ENCODE data around the gene SPEF2.
"Not testable (repeated sequence)": the region's sequence is repeated elsewhere in the genome, so short reads cannot be mapped to it uniquely, and the experiment has no call there.

SPEF2 gene

DNA sequence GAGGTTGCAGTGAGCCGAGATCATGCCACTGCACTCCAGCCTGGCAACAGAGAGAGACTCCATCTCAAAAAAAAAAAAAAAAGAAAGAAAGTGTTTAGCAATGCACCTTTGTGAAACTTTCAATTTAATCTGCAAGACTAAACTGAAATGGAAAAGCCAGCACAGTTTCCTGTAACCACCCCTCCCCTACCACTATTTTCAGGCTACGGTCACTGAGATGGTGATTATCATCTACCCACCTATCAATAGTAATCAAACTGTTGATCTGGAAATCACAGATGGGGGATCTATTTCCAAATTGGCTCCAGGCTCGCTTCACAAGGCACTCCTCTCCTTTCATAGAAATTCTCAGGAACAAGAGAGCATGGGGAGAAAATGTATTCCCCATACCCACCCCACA, 208.4 kb downstream of the SPEF2 start:
- DNase-seq: no peak

DNA sequence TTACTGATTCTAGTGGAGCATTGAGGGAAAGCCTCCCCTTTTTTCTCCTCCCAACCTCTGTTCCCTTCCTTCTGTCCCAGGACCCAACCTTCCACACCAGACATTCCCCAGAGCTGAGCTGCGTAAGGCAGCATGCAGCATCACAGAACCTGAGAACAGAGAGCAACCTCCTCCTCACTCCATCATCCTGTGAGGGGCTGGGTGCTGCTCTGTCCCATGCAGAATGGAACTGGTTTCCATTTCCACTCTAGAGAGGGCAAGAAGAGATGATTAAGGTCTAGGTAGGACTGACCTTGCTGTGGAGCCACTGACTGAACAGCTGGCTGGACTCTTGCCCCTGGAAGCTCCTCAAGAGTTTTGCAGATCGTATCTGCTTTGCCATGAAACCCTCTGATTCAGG, 208.9 kb downstream of the SPEF2 start:
- DNase-seq: no peak

DNA sequence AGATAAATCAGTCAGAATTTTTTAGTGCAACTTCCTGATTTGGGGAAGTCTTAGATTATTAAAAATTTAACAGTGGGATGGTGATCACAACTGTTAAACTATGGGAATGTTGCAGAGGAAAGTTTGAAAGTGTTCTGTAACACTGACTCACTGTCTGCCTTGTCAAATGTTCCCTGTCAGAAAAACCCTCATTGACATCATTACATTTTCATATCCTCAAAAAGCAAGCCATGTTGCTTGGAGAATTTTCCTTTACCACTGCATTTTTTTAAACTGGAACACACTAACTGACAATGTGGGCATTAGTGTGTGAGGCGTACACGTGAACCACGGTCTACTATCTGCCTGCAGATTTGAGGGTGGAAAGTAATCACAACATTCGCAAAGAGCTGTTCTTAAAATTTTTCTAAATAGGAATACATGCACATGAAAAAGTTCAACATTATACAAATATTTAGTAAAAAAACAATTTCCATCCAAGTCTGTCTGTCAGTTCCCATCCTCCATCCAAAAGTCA, 210.5 kb downstream of the SPEF2 start:
- no peak for DNase-seq

DNA sequence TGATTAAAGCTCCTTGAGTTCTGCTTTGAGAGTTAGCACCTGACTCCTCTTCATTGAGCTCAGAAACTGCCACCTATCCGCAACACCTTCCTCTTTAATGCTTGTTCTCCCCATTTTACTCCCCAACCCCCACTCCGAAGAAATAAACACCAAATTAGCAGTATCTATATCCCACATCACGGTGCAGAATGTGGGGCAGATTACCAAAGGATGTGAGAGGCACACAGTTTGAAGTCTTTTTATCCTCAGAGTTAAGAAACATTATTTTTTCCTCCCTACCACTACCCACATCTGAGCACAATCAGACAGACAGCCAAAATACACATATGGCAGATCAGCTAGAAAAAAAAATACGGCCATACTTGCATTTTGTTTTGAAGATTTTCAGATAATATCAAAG, 212.9 kb downstream of the SPEF2 start:
- no peak for DNase-seq

DNA sequence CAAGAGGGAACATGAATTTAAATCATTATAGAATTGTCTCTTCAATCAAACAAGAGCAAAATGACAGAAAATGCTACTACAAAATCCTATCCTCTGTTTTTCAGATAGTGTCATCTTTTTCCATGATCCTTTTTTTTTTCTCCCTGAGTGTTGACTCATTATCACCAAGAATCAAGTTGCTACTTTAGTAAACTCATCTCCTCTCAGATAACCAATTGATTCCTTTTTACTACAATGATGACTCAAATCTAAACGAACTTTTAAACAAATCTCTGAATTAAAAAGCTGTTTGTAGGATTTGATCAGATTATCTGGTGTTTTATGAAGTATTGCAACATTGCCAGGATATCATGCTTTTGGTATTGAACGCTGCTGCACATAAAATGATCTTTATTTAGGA, 215.1 kb downstream of the SPEF2 start:
- no peak for DNase-seq

DNA sequence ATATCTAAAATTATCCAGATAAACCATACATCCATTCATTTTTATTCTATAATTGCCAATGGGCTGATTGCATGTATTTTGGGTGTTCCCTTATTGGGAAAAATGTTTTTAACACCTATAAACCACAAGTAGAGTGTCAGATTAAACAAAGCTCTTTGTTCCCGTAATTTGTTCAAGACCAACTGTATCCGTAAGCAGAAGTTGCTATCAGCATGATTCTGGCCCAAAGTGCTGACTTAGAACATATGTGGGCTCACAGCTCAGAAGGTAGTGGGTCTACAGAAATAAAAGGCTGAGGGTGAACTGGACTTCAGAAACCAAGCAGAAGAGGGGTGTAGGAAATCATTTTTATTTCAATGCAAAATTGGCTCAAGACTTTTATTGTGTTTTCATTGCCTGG, 215.6 kb downstream of the SPEF2 start:
- DNase-seq: no peak

DNA sequence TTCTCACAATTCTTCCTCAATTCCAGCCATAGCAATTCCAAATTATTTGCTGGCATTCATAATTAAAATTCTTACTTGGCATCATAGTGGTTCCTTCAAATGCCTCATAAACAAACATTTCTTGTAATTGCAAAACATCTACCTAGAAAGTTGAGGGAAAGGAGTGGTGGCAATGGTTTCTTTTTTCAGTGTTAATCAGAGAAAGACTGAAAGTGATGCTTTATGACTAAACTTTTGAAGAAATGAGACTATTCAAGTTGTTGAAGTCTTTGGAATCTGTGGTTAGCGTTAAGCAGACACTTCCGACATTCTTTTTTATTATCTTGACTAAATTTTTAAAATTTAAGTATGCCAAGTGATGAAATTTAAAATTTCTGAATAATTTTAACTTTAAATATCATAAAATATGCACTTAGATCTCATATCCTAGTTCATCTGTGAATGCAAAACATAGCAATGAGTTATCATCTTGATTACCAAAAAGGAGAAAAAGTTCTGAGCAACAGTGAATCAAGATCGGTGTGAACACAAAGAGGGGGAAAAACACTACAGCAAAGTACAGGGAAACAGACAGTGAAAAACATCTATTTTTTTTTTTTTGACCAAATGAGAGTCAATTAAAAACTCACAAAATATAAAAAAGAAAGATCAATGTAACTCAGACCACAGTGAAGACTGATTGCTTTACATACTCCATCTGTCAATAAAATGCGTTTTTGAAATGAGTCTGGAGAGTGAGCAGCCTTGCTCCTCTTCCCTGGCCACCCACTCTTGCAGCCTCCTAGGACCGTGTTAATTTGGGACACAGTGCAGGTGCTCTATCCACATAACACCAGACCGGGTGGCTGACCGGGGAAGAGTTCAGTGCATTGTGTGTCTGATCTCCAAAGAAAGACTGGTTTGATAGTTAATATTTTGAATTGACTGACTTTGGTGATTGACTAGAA, 218.4 kb downstream of the SPEF2 start:
- DNase-seq: no peak

DNA sequence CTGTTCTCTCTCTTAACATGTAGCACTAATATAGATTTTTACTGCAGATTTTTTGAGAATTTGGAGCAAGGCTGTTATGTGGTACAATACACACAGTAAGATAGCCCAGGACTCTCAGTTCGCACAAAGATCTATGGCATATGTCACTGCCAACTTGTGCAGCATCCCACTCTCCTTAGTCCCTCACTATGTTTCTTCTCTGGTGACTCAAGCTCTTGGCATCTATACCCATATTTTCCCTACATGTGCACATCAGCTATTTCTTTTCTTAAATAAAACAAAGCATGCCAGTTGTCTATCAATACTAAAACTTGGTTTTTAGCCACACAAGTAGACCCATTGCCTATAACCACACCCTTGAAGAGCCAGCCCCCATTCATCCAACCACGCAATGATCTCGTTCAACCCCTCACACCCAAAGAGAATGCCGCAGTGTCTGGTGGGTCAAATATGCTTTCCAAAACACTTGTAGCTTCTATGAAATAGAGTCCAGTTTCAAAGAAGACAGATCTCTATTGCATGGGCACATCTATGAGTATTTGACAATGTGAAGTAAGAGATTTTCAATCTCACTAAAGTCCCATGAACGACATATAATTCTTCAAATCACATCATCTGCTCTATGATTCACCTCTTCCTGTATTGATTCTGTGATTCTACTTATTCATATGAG, 220.8 kb downstream of the SPEF2 start:
- no peak for DNase-seq

DNA sequence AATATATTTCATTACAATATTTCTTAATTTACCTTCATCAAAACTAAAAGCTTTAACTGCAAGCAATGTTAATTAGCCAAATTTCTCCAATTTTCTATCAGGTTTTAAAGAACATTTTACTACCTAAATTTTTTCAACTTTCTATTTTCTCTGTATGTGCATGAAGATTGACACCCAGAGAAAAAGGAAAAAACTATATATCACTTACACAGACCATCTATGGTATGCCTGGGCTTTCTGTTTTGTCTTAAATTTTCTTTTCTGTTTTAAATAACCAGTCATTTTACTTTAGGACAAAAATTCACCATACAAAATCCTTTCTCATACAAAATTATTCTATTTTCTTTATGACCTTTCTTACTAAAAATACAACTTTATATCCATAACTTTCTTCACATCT, 225.2 kb downstream of the SPEF2 start:
- no peak for DNase-seq

DNA sequence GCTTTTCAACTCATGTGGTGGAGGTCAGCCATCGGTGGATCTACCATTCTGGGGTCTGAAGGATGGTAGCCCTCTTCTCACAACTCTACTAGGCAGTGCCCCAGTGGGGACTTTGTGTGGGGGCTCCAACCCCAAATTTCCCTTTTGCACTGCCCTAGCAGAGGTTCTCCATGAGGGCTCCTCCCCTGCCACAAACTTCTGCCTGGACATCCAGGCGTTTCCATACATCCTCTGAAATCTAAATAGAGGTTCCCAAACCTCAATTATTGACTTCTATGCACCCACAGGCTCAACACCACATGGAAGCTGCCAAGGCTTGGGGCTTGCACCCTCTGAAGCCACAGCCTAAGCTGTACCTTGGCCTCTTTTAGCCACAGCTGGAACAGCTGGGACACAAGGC, 227.8 kb downstream of the SPEF2 start:
- not testable (repeated sequence) for DNase-seq

DNA sequence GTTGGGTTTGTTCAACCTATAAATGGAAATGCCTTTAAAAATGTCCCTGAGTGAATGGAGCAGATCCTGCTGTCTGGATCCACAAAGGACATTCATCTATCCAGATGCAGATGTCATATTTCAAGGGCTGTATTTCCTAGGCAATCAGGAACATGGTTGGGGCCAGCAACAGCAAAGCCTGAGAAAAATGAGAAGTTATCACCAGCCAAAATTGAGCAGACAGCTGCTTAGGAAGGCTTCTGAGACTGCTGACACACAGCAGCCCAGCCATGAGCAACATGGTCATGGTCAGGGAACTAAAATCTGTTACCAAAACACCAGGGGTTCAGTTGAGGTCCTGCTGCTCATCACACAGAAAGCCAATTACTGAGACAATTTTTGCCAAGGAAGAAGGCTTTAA, 229.8 kb downstream of the SPEF2 start:
- DNase-seq: no peak

DNA sequence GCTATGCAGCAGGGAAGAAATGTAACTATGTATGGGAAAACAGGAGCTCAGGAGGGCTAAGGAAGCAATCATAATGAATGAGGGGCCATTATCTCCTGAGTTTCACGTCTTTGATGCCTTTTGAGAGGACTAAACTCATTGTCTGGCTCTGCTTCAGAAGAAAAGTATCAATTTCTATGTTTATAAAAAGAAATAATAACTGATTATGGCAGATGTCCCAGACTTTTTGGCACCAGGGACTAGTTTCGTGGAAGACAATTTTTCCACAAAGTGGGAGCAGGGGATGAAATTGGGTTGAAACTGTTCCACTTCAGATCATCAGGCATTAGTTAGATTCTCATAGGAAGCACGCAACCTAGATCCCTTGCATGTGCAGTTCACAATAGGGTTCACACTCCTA, 230.3 kb downstream of the SPEF2 start:
- no peak for DNase-seq

DNA sequence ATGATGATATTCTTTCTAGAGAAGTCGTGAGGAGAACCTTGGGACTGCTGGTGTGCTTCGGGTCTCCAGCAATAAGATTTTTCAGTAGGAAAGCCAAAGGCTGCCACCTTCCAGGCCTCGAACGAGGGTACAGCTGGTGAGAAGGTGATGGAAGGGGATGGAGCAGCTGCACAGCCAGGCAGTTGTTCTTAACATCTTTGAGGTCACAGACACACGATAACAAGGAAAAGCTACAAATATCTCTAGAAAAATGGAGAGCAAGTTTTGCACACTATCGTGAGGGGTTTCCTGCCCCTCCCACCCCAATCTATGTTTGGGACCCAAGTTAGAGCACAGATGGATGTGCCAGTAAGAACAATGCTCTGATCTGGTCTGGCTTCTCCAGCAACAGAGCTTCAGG, 232.2 kb downstream of the SPEF2 start:
- no peak for DNase-seq

DNA sequence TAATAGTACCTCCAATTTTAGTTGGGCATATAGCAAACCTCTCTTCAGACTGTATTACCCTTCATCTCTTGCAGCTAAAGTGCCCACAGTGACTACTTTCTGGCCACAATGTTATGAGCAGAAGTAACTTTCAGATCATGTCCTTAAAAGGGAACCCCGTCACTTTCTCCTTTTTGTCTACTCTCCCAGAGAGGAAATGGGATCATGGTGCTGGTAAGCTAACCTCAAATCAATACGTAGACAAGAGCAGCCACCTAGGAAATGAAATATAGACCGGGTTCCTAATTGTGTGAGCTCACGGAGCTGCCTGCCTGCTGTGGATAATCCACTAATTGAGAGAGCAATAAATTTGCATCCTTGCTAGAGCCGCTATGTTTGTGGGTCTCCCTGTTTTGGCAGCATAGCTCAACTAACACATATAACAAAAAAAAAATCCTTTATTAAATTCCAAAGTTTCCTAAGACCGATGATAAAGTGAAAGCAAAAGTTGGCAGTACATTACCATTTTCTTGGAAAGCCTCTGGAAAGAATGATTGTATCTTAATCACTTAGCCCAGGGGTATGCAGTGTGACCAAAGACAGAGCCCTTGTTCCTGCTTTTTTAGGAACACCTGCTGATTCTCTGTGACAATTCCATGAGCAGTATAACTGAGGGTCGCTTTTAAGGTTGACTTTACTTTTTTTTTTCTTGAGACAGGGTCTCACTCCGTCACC, 233.5 kb downstream of the SPEF2 start:
- DNase-seq: no peak

DNA sequence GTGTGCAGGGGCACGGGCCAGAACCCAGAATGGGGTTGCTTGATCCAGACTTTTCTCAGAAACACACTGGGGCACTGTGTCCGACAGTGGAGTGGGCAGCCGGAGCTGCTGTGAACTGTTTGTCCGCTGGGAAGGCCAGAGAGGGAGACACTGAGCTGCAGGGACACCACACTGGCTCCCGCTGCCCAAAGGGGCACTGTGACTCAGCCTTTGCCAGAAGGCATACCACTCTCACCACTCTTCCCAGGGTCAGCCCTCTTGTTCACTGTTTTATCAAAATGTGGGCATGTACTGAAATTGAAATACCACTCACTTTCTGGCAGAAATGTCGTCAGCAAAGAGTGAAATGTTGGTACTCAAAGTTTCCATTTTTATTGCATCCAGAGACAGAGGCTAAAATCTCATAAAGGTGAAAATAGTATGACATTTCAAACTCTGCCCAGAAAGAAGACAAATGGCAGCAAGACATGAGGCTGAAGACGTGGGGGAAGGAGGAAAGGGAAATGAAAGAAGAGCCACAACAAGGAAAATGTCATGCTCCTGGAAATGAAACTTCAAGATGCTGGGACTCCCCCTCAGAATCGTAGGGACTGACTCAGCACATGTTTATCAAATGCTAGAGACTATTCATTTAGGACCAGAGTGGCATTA, 234.5 kb downstream of the SPEF2 start:
- peak in 1 of 2 experiments; percentile 6 for DNase-seq

DNA sequence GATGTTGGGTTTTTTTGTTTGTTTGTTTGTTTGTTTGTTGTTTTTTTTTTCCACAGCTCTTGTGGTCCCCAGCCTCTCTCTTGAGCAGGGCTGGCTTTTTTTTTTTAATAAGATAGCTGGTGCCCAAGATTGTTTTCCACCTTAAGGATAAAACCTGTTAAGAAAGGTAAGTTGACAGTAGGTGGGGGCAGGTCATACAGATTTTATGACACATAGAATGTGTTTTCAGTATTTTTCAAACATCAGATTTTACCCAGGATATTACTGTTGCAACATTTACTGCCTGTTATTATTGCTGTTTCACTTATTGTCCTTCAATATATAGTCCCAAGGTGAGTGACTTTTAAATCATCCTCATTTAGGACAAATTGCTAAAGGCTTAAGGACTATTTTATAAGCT, 235.1 kb downstream of the SPEF2 start:
- DNase-seq: no peak

DNA sequence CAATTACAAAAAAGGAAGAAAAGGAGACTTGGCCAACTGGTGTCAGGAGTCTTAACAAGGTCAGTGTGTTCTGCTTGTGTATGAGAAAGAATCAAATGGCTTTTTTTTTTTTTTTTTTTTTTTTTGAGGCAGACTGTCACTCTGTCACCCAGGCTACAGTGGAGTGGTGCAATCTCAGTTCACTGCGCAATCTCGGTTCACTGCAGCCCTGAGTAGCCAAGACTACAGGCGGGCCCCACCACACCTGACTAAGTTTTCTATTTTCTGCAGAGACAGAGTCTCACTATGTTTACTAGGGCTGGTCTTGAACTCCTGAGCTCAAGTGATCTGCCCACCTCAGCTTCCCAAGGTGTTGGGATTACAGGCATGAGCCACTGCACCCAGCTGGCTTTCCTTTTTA, 236.0 kb downstream of the SPEF2 start:
- DNase-seq: no peak

DNA sequence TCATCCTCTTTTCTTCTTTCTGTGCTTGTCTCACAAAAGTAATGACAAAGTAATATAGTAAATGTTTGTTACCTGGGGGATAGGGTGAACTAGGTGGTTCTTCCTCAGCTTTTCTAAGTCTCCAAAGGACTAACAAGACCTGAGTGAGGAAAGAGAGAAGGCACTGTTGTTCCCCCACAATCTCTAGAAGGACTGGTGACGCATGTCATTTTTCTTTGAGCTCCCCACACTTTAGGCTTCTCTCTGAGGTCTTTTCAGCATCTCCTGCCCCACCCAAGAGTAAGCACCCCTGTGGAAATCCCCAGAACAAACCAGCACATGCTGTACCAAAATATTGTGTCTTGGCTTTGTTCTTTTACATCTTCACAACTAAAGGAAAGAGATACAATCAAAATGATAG, 236.6 kb downstream of the SPEF2 start:
- DNase-seq: no peak

DNA sequence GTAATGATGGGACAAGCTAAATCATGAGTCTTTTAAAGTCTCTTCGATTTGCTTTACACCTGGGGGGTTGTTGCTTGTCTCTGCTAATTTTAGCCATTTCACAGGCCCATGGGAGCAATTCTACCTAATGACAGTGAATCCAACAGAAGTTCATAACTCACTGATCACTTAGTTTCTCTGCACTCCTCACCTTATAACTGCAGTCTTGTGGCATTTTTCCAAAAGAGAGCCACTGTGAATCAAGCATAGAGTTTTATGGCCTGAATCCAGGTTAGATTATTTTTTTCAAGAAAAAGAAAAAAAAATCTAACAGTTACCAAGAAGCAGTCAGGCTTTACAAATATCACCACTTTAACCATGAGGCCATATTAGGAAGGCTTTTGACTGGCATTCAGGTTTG, 237.5 kb downstream of the SPEF2 start:
- DNase-seq: no peak

DNA sequence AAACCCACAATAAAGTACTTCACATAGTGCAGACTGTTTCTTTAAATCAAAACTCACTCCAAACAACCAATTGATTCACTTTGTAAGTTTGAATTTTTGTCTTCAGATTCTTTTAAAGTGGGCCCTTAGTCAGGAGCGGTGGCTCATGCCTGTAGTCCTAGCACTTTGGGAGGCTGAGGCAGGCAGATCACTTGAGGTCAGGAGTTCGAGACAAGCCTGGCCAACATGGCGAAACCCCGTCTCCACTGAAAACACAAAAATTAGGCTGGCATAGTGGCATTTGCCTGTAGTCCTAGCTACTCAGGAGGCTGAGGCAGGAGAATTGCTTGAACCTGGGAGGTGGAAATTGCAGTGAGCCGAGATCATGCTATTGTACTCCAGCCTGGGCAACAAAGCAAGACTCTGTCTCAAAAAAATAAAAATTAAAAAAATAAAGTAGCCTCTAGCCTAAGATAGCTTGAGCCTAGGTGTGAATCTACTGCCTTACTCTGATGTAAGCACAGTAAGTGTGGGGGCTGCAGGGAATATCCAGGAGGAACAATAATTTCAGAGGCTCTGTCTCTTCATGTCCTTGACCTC, 238.6 kb downstream of the SPEF2 start:
- DNase-seq: not testable (repeated sequence)

DNA sequence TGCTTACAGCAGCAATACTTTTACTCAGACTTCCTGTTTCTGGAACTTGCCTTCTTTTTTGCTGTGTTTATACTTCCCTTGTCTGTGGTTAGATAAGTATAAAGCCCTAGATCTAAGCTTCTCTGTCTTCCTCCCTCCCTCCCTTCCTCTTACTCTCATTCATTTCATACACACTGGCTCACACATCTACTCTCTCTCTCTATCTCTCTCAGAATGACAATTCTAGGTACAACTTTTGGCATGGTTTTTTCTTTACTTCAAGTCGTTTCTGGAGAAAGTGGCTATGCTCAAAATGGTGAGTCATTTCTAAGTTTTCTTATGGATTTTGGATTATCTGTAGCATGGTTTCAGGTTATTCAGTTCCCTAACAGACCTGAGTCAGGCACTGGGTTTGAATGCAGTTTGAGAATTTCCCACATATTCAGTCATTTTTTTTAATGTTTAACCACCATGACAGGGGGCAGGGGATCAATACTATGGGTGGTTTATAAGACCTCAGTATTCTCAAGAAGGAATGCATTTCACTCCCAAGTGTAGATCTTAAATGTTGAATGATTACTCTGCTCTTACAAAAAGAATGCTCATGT, 239.2 kb downstream of the SPEF2 start, which contains the start of gene IL7R:
IL7R (plus strand) TSS at position 127 of the 587 bp plus-strand sequence; CDS start at position 214, 87 bp downstream.
- peak; percentile 81 to 87 for DNase-seq

DNA sequence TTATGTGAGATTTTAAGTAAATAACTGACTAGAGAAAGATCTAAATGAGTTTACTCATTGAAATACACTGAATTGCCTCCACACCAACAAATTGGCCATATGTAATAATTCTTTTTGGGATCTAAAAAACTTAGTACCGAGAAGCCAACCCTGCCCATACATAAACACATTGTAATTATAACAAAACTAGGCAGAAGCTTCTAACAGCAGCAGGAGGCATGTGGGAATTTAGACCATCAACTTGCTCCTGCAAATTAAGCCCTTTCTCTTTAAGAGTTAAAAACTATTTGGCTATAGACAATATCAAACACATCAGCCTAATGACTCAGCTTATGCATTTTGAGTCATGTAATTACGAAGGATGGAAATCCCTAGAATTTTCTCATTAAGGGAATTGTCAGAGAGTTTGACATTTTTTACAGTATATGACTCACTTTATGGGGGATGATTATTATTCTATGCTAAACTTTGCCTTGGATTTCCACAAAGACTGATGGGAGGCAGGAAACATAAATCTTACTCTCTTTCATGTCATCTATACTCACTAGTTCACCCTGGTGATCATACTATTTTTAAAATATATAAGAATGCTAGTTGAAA, 240.0 kb downstream of the SPEF2 start:
- DNase-seq: no peak

Data from Kasumi-1 (cell line).